H7 (cell line): ENCODE results near the gene SF3B3. TPM values are rescaled to one million over a fixed set of nuclear protein-coding genes. Genes with fewer than 3 reads are reported as not detected.
"Not testable (repeated sequence)": the region's sequence is repeated elsewhere in the genome, so short reads cannot be mapped to it uniquely, and the experiment has no call there.

ENCODE experiments used
- DNase-seq: peaks from one replicate; pipeline ENCODE4 v3.0.0; 2012
- H3K27me3 ChIP-seq: 2 replicates; pipeline ENCODE4 v1.6.0; 2011; ENCODE audit warnings: mild to moderate bottlenecking, low read length; ENCODE audit not compliant: control insufficient read depth, insufficient read depth
- H3K36me3 ChIP-seq: replicated peaks from 2 replicates; pipeline ENCODE4 v1.5.1; 2011; ENCODE audit warnings: low read length; ENCODE audit not compliant: control insufficient read depth, insufficient read depth
- H3K4me3 ChIP-seq: 2 replicates; pipeline ENCODE4 v1.5.1; 2011; ENCODE audit warnings: low read depth, mild to moderate bottlenecking, control low read depth, low read length, moderate library complexity; ENCODE audit not compliant: insufficient read depth
- total RNA-seq: library from RNA; depleted of rRNA; stranded (reverse); fragments of >200 nt; shearing (Covaris generic); gene quantifications from 2 replicates; pipeline ENCODE4 v1.2.3, GENCODE V29; 2014

Gene SF3B3
- total RNA-seq, 1 experiment from 2014 or later: 313 TPM

DNA sequence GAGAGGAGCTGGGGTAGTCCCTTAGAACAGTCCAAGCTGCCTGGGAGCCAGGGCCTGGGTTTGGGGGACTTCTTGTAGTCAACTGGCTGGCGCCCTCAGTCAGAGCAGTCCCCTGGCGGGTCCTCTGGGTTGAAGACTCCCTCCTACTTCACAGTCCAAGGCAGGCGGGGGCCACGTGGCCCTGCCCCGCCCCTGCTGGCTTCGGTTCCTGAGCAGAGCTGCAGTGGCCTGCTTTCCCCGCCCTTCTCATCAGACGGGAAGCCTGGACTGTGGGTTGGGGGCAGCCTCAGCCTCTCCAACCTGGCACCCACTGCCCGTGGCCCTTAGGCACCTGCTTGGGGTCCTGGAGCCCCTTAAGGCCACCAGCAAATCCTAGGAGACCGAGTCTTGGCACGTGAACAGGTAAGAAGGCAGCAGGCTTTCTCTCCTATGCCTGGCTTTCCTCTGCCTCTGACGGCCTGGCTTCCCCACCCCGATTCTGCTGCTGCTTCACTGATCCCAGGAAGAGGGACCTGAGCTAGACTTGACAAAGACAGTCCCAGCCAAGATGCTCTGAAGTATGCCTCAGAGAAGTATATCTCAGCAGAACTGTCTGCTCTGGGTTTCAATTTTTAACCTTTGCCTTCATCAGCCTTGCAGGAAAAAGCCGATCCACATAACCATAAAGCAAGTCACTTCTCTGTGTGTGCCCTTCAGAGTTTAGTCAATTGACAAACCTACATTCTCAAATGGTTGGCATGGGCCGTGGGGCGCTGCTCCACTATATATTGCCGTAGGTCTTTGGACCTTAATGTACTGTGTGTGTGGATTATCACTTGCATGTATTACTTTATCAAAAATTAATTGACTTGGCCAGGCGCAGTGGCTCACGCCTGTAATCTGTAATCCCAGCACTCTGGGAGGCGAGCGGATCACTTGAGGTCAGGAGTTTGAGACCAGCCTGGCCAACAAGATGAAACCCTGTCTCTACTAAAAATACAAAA lies 56.3 kb downstream of the SF3B3 start:
- DNase-seq: peak; percentile 66
- Histone ChIP-seq H3K4me3 (no peak overlapping the region), H3K36me3 (0 out of 2 replicates have a peak, but pooled peaks cover 2% of the 10 kb centered on the region), H3K27me3 (no peaks in the 10 kb centered on the region)

DNA sequence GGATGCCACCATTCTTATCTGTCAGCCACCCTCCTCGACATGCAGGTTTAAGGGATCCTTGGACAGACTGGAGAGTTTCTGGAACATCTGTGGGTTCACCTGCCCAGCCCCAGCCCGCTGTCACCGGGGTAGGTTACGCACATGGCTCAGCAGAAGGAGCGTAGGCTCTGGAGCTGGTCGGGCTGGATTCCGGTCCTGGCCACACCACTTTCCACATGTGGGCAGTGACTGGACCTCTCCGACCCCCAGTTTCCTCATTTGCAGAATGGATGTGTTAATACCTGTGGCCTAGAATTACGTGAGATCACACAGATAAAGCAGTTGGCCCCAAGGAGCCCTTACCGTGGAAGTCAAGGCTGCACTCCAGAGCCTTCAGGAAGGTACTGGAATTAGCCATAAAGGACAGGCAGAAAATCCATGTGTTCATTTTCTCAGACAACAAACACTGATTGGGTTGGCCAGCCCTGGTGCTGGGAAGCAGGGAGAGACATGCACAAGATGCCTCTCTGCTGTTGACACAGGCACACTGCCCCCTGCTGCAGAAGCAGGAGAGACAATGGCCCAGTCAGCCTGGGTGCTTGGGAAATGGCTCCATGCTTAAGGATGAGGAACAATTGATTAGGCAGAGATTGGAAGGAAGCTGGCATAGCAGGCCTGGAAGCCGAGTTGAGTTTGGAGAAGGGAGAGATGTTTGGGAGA lies 58.8 kb downstream of the SF3B3 start:
- Histone ChIP-seq H3K27me3 (no peaks in the 10 kb centered on the region), H3K4me3 (no peak overlapping the region), H3K36me3 (no peaks in the 10 kb centered on the region)
- peak; percentile 66 for DNase-seq

DNA sequence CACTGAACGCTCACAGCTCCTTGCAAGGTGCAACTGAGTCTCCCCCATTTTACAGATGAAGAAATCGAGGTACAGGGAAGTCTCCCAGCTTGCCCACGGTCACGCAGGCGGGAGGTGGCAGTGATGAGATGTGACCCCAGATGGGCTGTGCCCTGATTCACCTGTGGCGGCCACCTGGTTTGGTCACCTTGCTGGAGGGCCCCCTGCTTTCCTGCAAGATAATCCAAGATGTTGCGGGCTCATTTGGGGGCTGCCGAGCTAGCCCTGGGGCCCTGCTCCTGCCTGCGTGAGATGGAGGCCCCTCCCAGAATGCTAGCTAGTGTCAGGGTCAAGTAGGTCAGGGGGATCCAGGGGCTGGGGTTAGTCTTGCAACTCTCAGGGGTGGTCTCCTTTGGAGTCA lies 63.1 kb downstream of the SF3B3 start:
- Histone ChIP-seq H3K4me3 (no peak overlapping the region), H3K36me3 (no peaks in the 10 kb centered on the region), H3K27me3 (no peaks in the 10 kb centered on the region)
- no peak for DNase-seq

DNA sequence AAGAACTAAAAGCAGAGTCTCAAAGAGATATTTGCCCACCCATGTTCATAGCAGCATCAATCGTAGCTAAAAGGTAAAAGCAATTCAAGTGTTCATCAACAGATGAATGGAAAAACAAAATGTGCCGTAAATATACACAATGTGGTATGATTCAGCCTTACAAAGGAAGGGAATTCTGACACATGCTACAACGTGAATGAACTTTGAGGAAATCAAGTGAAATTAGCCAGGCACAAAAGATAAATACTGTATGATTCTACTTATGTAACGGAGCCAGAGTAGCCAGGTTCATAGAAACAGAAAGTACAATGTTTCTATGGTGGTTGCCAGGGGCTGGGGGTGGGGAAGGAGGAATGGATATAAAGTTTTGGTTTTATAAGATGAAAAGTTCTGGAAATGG lies 64.9 kb downstream of the SF3B3 start:
- no peak for DNase-seq
- Histone ChIP-seq H3K36me3 (no peaks in the 10 kb centered on the region), H3K27me3 (no peaks in the 10 kb centered on the region), H3K4me3 (no peak overlapping the region)

DNA sequence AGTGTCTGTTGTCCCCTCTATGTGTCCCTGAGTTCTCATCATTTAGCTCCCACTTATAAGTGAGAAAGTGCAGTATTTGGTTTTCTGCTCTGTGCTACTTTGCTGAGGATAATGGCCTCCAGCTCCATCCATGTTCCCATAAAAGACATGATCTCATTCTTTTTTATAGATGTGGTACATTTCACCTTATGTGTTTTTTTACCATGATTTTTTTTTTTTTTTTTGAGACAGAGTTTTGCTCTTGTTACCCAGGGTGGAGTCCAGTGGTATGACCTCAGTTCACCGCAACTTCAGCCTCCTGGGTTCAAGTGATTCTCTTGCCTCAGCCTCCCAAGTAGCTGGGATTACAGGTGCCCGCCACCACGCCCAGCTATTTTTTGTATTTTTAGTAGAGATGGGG lies 65.8 kb downstream of the SF3B3 start:
- not testable (repeated sequence) for DNase-seq, H3K27me3 ChIP-seq, H3K36me3 ChIP-seq, H3K4me3 ChIP-seq

DNA sequence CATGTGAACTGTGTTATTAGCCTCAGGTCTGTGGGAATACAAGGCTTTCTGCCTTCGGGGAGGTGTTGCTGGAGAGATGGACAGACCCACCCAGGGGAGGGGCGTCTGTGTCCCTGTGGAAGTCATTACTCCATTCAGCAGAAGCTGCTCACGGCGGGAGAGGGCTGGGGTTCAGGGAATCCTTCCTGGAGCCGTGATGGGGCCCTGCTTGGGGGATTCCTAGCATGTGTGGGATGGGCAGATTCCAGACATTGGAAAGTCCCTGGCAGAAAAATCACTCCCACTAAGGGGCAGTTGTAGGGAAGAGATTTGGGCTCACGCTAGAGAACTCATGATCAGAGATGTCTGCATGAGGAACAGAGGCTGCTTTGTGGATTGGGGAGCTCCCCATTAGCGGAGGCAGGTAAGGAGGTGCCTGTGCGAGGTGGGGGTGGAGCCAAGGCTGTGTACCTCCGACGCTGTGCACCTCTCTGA lies 66.4 kb downstream of the SF3B3 start:
- H3K27me3 ChIP-seq: no peaks in the 10 kb centered on the region
- H3K36me3 ChIP-seq: no peaks in the 10 kb centered on the region
- no peak overlapping the region for H3K4me3 ChIP-seq
- DNase-seq: peak; percentile 63

DNA sequence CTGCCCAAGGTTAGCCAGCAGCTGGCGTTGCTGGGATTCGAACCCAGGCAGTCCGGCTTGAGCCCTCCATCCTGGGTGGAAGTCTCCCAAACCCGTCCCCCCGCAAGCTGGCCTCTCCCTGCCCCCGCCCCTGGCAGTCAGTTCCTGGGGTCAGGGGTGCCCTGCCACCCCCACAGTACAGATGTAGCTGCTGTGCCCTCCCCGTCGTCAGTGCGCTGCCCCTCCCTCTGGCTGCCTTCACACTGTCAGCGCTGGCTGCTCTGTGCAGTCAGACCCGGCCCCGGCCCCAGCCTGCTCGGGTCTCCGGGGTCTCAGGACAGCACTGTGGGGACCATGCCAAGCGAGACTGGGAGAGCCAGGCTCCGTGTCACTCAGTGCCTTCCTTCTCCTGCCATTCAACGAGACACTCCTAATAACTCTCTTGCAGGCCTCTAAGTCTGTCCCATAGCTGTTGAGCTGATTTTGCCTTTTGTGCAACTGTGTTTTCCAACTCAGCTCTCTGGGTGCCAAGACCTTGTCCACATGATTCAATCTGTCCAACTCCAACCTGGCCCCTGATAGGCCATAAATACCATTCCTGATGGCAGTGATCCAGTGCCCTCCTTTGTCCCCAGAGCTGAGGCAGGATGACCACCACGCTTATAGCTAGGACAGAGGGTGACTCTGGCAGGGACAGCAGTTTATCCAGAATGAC lies 67.3 kb downstream of the SF3B3 start:
- DNase-seq: peak; percentile 49
- no peak overlapping the region for H3K4me3 ChIP-seq
- no peaks in the 10 kb centered on the region for H3K36me3 ChIP-seq
- H3K27me3 ChIP-seq: no peaks in the 10 kb centered on the region

DNA sequence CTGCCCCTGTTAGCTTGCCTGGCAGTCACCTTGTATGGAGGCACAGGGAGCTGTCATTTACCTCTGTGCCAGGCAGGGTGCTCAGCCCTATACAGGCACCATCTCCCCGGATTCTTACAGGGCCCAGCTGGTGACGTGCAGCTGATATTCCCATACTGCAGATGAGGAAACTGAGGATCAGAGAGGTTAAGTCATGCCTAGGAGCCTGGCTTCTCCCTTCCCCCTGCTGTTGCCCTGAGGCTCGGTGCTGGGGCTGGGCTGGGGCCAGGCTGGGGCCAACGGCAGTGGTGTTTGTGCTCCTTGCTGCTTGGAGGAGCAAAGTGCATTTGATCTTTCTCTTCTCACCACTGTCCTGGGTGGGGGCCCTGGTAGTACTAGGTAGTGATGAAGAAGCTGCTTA lies 68.0 kb downstream of the SF3B3 start:
- H3K27me3 ChIP-seq: no peaks in the 10 kb centered on the region
- H3K4me3 ChIP-seq: no peak overlapping the region
- DNase-seq: no peak
- no peaks in the 10 kb centered on the region for H3K36me3 ChIP-seq

DNA sequence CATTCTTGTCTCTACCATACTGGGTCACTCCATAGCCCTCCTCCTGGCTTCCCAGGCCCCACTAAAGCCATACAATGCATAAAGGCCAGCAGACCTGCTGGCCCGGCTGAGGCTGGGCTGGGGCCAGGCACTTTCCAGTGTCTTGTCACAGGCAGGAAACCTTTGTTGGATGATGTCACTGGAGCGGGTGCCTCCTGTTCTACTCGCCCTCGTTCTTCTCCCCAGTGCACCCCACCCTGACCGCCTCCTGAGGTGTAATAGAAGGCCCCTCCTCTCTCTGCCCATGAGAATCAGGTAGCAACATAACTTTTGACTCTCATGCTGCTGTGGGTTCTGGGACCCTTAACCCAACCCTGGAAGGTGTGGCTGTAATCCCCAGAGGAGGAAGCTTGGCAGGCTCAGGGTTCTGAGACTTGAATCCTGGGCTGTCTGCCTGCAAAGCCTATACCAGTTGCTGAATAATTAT lies 68.5 kb downstream of the SF3B3 start:
- DNase-seq: no peak
- no peaks in the 10 kb centered on the region for H3K27me3 ChIP-seq
- H3K36me3 ChIP-seq: no peaks in the 10 kb centered on the region
- H3K4me3 ChIP-seq: no peak overlapping the region

DNA sequence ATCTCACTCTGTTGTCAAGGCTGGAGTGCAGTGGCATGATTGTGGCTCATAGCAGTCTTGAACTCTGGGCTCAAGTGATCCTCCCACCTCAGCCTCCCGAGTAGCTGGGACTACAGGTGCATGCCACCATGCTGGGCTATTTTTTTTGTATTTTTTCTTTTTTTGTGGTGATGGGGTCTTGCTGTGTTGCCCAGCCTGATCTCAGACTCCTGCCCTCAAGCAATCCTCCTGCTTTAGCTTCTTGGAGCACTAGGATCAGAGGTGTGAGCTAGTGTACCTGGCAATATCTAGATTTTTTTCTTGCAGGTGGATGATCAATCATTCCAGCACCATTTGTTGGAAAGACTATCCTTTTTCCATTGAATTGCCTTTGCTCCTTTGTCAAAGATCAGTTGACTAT lies 69.9 kb downstream of the SF3B3 start:
- no peaks in the 10 kb centered on the region for H3K36me3 ChIP-seq
- no peak for DNase-seq
- H3K27me3 ChIP-seq: no peaks in the 10 kb centered on the region
- no peak overlapping the region for H3K4me3 ChIP-seq

DNA sequence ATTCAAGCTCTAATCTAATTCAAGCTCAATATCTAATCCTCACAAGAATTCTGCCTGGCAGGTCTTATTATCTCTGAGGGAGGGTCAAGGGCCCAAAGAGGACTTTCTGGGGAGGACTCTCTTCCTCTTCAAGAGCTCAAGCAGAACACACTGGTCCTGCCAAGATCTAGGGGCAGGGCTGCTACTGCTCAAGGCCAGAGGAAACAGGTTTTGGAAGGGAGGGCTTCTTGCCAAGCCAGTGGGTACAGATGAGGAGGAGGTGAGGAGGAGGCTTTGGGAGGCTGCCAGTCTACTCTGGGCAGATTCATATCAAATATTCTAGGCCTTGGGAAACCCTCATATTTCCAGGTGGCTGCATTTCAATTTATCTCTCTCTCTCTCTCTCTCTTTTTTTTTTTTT lies 71.0 kb downstream of the SF3B3 start:
- no peaks in the 10 kb centered on the region for H3K36me3 ChIP-seq

DNA sequence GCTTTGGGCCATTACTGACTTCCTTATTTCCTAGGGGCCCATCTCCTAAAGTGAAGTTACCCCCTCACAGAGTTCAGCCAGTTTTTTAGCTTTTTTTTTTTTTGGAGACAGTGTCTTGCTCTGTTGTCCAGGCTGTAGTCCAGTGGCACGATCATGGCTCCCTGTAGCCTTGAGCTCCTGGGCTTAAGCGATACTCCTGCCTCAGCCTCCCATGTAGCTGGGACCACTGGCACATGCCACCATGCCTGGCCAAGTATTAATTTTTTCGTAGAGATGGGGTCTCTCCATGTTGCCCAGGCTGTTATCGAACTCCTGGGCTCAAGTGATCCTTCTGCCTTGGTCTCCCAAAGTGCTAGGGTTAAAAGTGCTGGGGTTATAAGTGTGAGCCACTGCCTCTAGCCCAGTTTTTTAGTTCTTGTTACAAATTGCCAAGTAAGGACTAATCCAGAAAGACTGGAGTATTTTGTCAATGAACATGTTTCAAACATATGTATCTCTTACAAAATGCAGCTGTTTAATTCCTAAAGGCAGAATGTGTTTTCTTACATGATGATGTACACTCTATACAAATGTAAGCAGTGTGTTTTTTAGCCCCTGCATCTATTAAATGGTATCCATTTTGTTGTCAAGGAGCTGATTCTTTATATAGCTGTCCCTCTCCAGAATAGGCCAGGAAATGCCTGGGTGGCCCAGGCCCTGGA lies 73.7 kb downstream of the SF3B3 start:
- Histone ChIP-seq H3K27me3 (no peaks in the 10 kb centered on the region), H3K36me3 (no peaks in the 10 kb centered on the region), H3K4me3 (no peak overlapping the region)
- DNase-seq: no peak

More for the DNA sequence above, 71.0 kb downstream of the SF3B3 start:
- Histone ChIP-seq H3K27me3 (no peaks in the 10 kb centered on the region), H3K4me3 (no peak overlapping the region)
- no peak for DNase-seq

DNA sequence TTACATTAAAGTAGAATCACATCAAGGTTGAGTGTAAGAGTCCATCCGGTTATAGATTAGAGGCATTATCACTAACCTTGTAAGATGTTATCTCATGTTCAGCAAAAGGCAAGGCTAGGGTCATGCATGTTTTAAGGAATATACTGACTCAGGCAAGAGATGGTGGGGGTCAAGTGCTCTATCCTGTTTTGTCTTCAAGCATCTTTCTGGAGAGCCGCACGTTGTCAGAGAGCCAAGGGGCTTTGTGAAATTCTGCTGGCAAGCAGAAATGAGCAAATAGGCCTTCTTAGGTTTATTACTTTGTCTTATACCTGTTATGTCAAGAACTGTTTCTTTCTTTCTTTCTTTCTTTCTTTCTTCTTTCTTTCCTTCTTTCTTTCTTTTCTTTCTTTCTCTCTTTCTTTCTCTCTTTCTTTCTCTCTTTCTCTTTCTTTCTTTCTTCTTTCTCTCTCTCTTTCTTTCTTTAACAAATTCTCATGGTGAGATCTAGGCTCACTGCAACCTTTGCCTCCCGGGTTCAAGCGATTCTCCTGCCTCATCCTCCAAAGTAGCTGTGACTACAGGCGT lies 75.4 kb downstream of the SF3B3 start:
- no peaks in the 10 kb centered on the region for H3K36me3 ChIP-seq
- H3K27me3 ChIP-seq: no peaks in the 10 kb centered on the region
- DNase-seq: no peak
- no peak overlapping the region for H3K4me3 ChIP-seq

DNA sequence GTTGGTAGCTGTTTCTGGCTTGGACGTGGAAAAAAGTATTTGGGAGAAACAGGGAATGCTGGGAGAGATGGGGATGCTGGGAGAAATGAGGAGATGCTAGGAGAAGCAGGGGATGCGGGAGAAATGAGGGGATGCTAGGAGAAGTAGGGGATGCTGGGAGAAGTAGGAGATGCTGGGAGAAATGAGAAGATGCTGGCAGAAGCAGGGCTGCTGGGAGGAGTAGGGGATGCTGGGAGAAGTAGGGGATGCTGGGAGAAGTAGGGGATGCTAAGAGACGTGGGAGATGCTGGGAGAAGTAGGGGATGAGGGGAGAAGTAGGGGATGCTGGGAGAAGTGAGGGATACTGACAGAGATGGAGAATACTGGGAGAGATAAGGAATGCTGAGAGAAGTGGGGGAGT lies 77.1 kb downstream of the SF3B3 start:
- no peak overlapping the region for H3K4me3 ChIP-seq
- H3K36me3 ChIP-seq: no peaks in the 10 kb centered on the region
- DNase-seq: no peak
- H3K27me3 ChIP-seq: no peaks in the 10 kb centered on the region
